COR-L47 (cell line): ENCODE measurements around the gene C15orf61.

ENCODE experiments used
- DNase-seq: peaks from one replicate; lab custom pipeline; 2025; lab: John Stamatoyannopoulos, UW

The C15orf61 gene

DNA sequence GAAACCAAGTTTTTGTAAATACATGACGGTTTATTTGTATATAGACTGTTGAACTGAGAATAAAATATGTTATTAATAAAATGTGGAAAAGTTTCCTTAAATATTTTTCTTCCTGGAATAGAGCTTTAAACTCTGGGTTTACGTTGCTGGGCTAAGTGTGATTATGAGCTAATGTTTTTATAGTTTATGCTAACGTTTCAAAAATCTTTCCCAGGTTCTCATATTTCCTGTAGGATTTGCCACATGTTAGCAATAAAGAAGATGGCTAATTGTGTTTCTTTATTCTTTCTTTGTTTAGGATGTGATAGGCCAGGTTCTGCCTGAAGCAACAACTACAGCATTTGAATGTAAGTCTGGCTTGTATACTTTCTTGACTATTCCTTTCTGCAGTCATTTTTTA lies 28.8 kb downstream of the C15orf61 start:
- no peak for DNase-seq

DNA sequence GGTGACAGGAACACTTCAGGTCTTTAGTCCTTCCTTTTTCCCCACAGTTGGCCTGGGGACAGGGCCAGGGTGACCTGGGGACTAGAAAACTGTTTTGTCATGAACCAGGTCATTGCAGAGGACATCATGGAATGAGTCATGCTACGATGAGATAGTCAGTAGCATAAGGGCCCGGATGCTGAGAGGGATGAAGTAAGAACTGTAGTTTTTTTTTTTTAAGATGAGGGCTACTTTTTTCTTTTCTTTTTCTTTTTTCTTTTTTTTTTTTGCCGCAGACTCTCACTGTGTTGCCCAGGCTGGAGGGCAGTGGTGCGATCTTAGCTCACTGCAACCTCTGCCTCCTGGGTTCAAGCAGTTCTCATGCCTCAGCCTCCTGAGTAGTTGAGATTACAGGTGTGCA lies 29.6 kb downstream of the C15orf61 start:
- no peak for DNase-seq

DNA sequence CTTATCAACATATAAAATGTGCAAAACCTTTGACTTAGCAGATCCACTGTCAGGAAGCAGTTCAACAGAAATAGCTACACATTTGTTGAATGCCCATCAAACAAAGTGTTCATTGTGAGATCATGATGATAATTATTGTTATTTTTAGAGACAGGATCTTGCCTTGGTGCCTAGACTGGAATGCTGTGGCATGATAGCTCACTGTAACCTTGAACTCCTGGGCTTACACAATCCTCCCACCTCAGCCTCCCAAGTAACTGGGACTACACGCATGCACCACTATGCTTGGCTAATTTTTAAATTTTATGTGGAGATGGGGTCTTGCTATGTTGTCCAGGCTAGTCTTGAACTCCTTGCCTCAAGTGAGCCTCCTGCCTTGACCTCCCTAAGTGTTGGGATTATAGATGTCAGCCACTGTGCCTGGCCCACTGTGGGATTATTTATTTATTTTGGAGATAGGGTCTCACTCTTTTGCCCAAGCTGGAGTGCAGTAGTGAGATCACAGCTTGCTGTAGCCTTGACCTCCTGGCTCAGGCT lies 30.3 kb downstream of the C15orf61 start:
- DNase-seq: no peak

DNA sequence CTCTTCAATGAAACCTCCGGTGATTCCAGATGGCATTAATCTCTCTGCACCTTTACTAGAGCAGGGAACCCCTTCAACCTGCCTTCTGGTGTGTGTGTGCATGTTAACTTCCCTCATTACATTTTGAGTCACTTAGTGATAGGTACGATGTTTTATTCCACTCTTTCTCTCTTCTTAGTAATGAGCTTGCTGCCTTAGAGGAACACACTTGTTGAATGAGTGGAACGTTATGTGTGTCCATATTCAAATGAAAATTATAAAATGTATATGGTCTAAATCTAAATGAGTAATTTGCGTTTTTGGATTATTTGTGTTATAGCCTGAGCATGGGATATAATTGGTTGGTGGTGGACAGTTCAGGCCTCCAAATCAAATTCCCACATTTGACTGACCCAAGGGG lies 33.6 kb downstream of the C15orf61 start:
- no peak for DNase-seq

DNA sequence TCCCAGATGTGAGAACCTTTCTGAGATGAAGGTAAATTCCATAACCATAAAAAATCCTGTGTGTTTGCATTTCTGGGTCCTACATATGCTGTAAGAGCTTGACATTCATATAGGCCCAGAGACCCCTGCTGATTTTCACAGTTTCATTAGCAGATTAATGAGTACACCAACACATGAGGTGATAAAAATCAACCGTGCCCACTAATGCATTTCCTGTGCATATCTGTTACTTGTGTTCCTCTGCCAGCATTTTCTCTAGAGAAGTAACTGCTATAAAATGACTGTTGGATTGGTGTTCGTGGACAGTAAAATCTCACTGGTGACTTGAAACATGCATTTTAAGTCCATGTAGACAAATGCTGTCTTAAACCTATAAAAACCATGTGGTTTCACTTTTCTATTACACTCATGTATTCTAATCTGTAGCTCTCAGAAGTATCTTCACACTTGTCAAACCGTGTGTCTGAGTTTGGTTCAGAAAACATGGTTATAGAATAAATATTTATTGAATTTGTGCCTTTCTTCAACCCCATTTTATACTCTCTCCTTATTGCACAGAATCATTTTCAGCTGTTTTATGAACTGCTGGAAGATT lies 36.1 kb downstream of the C15orf61 start:
- no peak for DNase-seq

DNA sequence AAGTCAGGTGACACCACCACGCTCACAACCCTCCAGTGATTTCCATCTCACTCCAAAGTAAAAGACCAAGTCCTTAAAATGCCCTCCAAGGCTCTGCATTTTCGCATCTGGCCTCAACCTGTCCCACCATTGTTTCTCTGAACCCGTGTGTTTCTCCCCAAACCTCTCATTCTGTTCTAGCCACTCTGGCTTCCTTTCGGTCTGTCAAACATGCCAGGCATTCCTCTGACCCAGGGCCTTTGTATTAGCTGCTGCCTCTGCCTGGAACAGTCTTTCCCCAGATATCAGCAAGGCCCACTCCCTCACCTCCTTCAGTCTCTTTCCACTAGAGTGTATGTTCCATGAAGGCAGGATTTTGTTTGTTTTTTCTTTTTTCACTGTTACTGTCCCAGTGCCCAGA lies 37.6 kb downstream of the C15orf61 start:
- DNase-seq: no peak

DNA sequence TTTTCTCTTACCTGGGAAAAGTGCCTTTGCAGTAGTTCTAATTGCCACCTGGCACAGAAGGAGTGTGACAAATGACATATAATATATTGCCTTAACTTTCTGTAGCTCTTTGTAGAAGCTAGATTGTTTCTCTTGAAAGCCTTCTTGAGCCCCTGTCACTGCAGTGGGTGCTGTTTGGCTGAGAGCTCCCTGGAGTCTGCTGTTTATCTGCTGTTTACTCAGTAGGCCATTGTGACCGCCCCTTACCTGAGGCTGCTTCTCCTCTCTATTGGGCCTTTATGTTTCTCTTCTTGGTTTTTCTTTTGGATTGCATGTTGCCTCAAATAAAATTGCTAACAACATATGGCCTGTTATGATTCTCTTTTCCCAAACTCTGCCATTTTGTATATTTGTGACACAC lies 38.2 kb downstream of the C15orf61 start:
- DNase-seq: no peak

DNA sequence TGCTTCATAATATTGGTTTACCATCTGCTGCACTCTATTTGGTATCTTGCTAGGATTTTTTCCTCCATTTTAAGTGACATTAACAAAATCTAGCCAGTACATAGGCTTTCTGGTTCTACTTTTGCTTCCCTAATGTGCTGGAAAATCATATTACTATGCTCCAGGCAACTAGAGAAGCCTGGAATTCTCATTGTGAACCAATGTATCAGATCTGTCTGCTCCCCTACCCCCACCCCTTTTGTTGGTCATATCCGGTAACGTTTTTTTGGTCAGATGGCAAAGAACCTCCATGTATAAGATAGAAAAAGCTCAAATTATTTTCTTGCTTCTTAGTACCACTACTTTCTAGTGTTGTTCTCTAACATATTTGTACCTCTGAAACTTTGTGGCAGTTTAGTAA lies 38.6 kb downstream of the C15orf61 start:
- no peak for DNase-seq

DNA sequence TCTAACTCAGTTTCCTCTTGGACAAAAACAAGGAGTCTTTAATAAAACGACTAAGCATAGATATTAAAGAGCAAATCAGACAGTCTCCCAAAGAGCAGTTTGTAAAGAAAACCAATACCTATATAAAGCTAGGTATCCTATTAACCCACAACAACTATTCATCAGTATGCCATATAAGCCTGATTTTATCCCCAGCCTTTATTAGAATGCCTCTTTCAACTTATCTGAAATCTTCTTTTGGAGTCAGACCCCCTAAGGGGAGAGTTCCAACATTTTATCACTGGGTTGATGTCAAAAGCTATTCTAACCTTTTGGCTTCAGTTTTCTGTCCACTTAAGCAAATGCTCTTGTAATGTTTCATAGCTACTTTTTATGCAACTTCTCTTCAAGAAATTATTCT lies 39.4 kb downstream of the C15orf61 start:
- no peak for DNase-seq

DNA sequence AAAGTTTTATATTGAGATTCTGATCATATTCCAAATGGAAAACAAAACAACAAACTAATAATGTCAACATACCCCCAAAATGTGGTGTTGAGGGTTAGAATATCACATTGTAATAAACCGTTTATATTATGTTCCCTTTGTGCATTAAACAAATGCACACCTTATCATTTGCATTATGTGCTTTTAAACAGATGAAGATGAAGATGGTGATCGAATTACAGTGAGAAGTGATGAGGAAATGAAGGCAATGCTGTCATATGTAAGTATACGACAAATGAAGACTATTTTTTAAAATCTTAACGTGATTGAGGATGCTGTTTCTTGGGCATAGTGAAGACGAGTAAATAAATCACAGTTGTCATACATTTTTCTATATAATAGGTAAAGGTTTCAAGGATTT lies 42.2 kb downstream of the C15orf61 start:
- DNase-seq: no peak

DNA sequence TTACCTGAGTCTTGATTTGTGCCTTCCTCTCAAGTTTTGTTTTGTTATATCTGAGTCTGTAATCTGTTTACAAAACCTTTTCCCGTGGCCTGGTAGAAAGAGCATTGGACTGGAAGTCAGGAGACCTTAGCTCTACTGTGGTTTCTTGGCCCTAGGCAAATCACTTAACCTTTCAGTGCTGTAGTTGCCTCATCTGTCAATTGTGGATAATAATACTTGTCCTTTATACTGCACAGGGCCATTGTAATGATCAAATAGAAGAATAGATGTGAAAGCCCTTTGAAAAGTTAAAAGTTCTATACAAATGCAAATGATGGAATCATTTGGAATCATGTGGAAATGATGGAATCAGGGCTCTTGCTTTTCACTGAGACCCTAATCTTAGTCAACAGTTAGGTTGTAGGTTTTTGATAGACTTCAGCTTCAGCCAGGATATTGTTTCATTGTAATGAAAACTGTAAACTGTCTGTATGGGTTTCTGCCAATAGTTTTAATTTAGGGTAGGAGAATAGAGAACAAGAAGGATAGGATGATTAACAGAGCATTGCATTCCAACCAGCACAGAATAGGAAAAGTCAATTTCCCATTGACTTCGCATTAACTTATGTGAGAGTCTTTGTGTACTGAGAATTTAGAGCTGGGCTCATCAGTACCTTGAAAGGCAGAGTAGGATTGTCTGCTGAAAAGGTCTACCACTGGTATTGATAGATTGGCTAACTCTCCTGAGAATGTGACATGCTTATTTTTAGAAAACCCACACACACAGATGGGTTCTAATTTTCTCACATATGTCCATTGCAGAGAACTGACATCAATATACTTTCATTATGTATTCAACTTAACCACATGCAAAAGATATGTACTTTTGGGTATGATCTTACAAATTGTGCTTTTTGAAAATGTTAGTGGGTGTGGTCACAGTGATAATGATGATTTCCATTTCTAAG lies 43.4 kb downstream of the C15orf61 start:
- no peak for DNase-seq

DNA sequence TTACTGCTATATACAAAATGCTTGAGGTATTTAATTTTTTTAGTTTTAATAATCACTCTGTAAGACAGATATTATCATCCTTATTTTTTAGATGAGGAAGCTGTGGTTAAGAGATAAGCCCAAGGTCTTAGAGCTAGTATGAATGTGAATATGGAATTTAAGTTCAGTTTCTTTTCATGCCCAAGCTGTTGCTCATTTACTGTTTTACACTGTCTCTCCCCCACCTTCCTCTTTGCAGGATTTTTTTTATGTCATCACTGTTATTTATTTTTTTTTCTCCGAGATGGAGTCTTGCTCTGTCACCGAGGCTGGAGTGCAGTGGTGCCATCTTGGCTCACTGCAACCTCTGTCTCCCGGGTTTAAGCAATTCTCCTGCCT lies 44.0 kb downstream of the C15orf61 start:
- no peak for DNase-seq

DNA sequence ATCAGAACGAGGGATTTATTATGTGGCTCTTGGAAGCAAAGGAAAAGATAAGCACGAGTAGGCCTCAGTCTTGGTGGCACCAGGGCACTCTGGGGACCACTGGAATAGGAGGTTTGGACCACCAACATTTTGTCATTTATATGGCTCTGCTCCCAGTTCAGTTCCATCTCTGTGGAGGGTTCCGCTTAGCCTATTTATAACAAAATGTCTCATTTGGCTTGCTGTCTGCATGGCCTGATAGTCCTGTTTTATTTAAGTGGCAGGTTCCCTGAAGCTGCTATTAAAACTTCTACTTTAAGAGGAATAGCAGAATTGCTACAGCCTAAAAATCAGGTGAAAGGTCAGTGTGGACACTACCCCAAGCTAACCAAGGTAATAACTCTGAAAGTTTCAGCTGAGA lies 48.7 kb downstream of the C15orf61 start:
- DNase-seq: no peak

DNA sequence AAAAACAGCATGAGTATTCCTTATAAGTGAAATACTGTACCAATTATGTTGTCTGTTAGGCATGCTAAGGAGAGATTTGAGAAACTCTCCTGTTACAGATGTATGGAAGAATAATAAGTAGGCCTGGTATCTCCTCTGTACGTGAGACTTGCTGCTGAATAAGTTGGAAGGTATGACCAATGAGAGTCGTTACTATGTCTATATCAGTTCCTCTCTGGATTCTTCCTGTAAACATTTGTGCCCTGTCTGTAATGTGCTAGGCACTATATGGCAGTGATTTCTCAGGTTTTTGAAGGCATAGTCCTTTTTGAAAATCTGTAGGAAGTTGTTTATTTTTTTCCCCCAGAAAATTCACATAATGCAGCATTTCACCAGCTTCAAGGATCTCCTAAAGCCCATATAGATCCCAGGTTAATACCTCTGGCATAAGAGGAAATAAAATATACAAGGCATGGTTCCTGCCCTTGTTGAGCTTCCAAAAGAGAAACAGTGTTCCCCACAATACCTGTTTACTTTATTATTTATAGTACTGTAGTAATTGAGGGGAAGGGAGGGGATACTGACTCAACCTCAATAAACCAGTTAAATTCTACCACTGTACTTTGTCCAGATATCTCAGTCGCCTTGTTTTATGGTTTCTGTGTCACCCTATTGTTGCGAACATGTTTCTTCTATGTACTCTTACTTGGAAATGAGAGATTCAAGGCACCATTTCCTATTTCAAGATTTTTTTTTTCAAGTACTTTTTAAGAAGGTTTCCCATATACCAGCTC lies 50.1 kb downstream of the C15orf61 start:
- no peak for DNase-seq

DNA sequence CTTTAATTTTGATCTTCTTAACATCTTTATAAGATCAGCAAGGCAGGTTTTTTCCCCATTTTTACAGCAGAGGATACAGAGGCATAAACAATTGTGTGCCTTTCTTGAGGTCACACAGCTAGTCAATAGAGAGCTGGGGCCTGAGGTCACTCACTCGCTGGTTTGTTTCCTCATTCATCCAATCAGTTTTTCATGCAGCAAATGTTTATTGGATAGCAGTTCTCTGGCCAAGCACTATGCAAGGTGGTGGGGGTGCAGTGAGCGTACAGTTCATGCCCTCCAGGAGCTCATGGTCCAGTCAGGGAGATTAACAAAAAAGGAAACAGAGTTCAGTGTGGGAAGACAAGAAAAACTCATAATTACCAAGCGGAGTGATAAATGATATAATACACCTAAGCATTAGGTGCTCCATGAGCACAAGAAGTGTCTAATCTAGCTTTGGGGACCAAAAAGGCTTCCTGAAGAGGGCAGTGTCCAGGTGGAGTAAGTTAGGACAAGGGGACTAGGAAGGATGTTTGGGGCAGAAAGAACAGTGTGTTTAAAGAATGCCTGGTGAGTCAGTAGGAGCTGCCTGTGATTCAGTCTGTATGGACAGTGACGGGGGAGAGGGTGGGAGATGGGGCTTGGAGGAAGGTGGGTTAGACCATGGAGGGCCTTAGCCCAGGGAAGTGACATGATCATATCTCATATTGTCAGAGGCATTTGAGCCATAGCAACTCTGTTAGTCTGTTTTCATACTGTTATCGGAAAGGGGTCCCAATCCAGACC lies 50.9 kb downstream of the C15orf61 start:
- no peak for DNase-seq

DNA sequence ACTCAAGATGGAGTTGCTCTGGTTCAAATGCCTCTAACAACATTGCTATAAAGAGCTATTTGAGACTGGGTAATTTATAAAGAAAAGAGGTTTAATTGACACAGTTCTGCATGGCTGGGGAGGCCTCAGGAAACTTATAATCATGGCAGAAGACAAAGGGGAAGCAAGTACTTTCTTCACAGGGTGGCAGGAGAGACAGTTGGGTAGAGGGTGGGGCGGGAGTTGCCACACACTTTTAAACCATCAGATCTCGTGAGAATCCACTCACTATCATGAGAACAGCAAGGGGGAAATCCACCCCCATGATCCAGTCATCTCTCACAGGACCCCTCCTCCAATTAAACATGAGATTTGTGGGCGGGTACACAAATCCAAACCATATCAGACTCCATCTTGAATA lies 52.3 kb downstream of the C15orf61 start:
- no peak for DNase-seq

DNA sequence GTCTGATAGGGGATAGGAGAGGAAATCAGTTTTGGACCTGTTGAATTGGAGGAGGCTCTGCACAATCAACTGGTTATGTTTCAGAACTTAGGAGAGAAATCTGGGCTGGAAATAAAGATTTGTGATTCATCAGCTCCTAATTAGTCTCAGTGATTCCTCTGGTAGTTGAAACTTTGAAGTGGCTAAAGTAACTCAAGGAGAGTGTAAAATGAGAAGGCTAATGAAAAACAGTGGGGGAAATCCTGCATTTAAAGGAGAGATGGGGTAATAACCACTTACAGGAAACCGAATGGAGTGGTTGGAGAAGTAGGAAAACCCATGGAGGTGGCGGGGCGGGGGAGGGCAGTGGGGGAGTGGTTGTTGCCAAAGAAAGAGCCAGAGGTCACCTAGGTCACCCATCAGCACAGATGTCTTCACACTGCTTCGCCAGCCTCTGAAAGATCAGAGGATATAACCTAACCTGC lies 54.1 kb downstream of the C15orf61 start:
- no peak for DNase-seq

DNA sequence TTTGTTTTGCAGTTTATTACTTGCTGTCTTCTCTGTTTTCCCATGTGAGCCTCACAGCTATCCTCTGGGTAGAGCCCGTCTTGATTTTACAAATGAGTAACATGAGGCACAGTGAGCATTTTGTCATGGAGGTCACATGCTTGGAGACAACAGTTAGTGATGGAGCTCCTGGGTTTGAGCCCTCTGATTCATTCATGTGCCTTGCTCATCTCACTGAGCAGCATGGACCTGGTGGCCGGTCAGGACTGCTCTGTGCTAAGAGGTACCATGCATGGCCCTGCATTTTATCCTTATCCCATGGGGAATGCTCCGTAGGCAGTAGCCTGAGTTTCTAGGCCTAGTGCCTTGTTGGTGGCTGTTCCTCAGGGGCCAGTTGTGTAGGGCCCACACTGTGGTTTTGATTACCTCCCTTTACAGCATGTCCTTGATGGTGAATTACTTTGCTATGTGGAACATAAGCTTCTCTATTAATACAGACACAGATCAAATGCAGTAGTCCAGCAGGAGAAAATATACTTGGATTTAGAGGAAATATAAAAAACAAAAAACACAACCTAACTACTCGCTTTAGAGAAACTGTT lies 57.2 kb downstream of the C15orf61 start:
- DNase-seq: no peak

DNA sequence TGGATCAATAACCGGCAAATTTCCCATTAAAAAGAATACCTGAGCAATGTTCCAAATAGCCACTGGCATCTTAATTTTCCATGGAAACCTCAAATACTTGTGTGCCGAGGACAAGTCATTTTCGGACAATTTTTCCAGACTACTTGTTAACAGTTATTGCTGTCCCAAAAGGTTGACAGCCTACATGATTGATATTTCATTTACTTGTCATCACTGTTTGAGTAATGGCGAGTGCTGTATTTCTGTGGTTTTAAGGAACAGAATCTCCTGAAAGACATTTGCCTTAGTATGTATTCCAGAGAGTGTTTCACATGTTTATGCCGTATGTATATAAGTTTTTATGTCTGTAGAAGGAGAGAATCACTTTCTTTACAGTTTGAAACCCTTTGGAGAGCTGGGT lies 58.2 kb downstream of the C15orf61 start:
- no peak for DNase-seq
